Measurements from ENCODE around the gene HSPA9.

HSPA9 gene

DNA sequence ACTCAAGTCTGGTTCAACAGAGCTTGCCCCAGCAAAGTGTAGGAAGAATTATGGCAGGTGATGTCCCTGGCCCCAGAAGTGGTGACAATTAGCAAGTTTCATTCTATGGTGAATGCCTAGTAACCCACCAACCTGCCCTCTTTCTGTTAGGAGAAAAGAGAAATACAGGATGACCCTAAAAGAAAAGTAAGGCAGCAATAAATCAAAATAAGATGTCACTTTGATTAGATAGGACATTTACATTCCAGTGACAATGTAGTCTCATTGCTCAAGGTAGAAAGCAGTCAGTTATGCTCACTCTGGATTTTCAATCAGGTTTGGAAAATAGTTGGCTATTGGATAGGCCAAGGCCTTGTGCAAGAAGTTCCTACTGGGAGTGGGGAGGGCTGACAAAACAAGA lies 5.6 kb upstream of the HSPA9 start:
- no peaks in the 10 kb centered on the region for H3K27me3 ChIP-seq (ENCODE audit: low read depth)
- peaks cover 5% of the 10 kb centered on the region for H3K4me1 ChIP-seq
- no peaks in the 10 kb centered on the region for H3K9me3 ChIP-seq
- H3K36me3 ChIP-seq (replicated peaks): no peaks in the 10 kb centered on the region
- DNase-seq (ENCODE audit: low spot score in 2 of 2): no peak
- H3K4me3 ChIP-seq: no peak overlapping the region
- in situ Hi-C loops (cut with MboI; ENCODE audit: low sequenced_read_pairs): no loop called here

DNA sequence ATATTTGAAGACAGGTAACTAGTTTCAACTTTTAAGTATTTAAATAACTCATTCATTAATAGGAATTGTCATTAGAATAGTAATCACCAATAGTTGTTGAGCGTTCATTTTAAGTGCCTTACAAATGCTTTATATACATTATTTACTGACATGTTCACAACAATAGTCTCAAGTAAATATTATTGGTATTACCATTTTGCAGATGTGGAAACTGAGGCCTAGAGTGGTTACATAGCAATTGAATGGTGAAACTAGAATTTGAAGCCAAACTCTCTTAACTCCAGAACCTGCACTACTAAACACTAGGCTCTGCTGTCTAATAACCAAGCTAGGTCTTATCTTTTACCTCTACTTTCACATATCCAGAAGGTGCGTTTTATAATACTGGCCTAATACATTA lies 4.8 kb upstream of the HSPA9 start:
- Histone ChIP-seq H3K4me1 (peaks cover 5% of the 10 kb centered on the region), H3K27me3 (ENCODE audit: low read depth) (no peaks in the 10 kb centered on the region), H3K4me3 (no peak overlapping the region), H3K9me3 (no peaks in the 10 kb centered on the region), H3K36me3 (replicated peaks) (peaks cover 2% of the 10 kb centered on the region)
- in situ Hi-C loops (cut with MboI; ENCODE audit: low sequenced_read_pairs): no loop called here
- no peak for DNase-seq (ENCODE audit: low spot score in 2 of 2)

DNA sequence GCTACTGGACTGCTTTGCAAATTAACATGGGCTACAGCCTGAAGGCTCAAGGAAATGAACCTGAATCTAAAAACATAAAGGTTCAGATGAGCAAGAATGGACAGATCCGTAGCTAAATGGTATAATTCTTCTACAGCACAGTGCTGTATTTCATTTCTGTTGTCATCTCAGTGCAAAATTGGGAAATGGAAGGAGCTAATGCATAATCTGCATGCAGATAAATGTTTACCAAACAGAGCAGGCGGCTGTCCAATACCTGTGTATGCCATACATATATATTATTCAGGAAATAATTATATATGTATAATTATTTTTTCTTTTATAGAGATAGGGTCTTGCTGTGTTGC lies 4.3 kb upstream of the HSPA9 start:
- H3K4me3 ChIP-seq: no peak overlapping the region
- H3K36me3 ChIP-seq (replicated peaks): peaks cover 7% of the 10 kb centered on the region
- H3K4me1 ChIP-seq: peaks cover 5% of the 10 kb centered on the region
- no peak for DNase-seq (ENCODE audit: low spot score in 2 of 2)
- H3K9me3 ChIP-seq: no peaks in the 10 kb centered on the region
- in situ Hi-C loops (cut with MboI; ENCODE audit: low sequenced_read_pairs): loop anchor here (10.0 kb wide), 1 partner anchor 695 kb away; no protein-coding TSS in a partner anchor
- H3K27me3 ChIP-seq (ENCODE audit: low read depth): no peaks in the 10 kb centered on the region

DNA sequence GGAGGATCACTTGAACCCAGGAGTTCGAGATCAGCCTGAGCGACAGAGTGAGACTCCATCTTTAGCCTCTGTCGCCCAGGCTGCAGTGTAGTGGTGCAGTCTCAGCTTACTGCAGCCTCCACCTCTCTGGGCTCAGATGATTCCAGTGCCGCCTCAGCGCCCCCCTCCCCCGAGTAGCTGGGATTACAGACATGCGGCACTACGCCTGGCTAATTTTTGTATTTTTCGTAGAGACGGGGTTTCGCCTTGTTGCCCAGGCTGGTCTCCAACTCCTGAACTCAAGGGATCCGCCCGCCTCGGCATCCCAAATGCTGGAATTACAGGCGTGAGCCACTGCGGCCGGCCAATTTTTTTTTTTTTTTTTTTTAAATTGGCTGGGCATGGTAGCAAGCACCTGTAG lies 2.3 kb upstream of the HSPA9 start:
- in situ Hi-C loops (cut with MboI; ENCODE audit: low sequenced_read_pairs): loop anchor here (10.0 kb wide), 1 partner anchor 697 kb away; no protein-coding TSS in a partner anchor
- Histone ChIP-seq H3K9me3 (no peaks in the 10 kb centered on the region), H3K27me3 (ENCODE audit: low read depth) (no peaks in the 10 kb centered on the region), H3K4me1 (peaks cover 8% of the 10 kb centered on the region), H3K36me3 (replicated peaks) (peaks cover 24% of the 10 kb centered on the region), H3K4me3 (no peak overlapping the region)
- no peak for DNase-seq (ENCODE audit: low spot score in 2 of 2)

DNA sequence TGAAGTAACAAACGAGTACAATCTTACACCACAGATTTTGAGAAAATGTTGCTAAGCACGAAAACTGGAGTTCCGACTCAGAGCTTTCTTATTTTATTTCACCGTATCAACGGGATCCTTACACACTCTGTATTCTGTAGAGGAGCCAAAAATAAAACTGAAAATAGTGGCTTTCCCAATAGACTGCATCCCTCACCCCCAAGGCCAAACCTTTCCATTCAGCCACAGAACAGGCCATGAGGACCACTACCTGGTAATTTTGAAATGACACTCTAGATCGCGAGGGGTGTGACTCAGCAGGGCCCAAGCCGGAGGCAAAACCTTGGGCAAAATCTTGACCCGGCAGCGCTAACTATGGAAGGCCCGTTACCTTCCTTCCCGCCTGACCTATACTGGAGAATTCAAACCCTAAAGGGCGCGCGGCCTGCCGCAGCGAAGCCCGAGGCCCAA lies 432 bp downstream of the HSPA9 start:
- in situ Hi-C loops (cut with MboI; ENCODE audit: low sequenced_read_pairs): loop anchor here (10.0 kb wide), 1 partner anchor 700 kb away; no protein-coding TSS in a partner anchor

DNA sequence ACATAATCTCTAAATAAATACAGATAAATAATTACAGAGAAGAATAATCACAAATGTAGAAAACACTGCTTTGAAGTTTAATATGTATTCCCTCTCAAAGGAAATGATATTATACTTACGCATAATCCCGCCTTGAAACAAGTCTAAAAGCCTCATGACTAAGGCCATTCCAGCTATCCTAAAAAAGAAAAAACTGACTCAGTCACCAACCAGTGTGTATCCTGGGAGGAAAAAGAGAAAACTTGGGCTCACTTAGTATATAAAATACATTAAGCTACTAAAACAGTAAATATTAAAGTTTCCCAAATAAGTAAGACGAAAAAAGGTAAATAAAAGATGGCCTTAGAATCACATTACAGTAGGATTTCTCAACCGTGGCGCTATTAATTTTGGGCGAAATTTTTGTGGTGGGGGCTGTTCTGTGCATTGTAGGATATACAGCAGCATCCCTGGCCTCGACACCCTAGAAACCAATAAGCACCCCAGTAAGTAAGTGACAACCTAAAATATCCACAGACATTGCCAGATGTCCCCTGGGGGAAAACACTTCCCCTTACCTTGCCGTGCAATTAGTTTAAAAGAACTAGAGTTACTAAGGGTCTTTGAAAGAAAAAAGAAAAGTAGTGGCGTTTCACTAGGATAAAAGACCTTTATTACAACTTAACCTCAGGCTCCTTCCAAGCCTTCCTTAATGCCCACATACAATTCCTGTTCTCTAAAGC lies 1.1 kb downstream of the HSPA9 start:
- no peak for DNase-seq (ENCODE audit: low spot score in 2 of 2)
- H3K9me3 ChIP-seq: no peaks in the 10 kb centered on the region

More for the DNA sequence above, 432 bp downstream of the HSPA9 start:
- DNase-seq (ENCODE audit: low spot score in 2 of 2): no peak
- H3K36me3 ChIP-seq (replicated peaks): peaks cover 49% of the 10 kb centered on the region
- H3K9me3 ChIP-seq: no peaks in the 10 kb centered on the region
- no peaks in the 10 kb centered on the region for H3K27me3 ChIP-seq (ENCODE audit: low read depth)
- H3K4me1 ChIP-seq: peaks cover 10% of the 10 kb centered on the region
- peak overlapping the region; percentile 94 for H3K4me3 ChIP-seq

DNA sequence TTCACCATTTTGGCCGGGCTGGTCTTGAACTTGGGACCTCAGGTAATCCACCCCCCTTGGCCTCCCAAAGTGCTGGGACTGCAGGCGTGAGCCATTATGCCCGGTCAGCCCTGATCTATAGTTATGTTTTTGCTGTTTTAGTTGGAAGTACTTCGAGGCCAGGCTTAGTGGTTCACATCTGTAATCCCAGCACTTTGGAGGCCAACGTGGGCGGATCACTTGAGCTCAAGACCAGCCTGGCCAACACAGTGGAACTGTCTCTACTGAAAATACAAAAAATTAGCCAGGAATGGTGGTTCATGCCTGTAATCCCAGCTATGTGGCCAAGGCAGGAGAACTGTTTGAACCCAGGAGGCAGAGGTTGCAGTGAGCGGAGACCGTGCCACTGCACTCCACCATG lies 2.0 kb downstream of the HSPA9 start:
- H3K4me3 ChIP-seq: no peak overlapping the region
- in situ Hi-C loops (cut with MboI; ENCODE audit: low sequenced_read_pairs): loop anchor here (10.0 kb wide), 1 partner anchor 702 kb away; no protein-coding TSS in a partner anchor
- no peak for DNase-seq (ENCODE audit: low spot score in 2 of 2)
- H3K9me3 ChIP-seq: no peaks in the 10 kb centered on the region
- H3K36me3 ChIP-seq (replicated peaks): peaks cover 64% of the 10 kb centered on the region
- H3K4me1 ChIP-seq: peaks cover 10% of the 10 kb centered on the region
- no peaks in the 10 kb centered on the region for H3K27me3 ChIP-seq (ENCODE audit: low read depth)

More for the DNA sequence above, 1.1 kb downstream of the HSPA9 start:
- Histone ChIP-seq H3K4me1 (peaks cover 10% of the 10 kb centered on the region), H3K4me3 (peak overlapping the region; percentile 94), H3K27me3 (ENCODE audit: low read depth) (no peaks in the 10 kb centered on the region), H3K36me3 (replicated peaks) (peaks cover 55% of the 10 kb centered on the region)
- in situ Hi-C loops (cut with MboI; ENCODE audit: low sequenced_read_pairs): loop anchor here (10.0 kb wide), 1 partner anchor 701 kb away; no protein-coding TSS in a partner anchor

DNA sequence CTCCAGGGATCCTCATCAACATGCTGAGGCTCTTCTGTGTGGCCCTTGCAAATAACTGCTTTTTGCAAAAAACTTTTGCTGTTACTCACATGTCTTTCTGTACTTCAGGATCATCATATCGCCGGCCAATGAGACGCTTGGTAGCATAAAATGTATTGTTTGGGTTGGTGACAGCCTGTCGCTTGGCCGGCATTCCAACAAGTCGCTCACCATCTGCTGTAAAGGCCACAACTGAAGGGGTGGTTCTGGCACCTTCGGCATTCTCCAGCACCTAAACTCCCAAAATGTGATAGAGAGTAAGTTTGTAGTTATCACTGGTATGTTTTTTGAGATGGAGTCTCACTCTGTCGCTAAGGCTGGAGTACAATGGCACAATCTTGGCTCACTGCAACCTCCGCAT lies 4.3 kb downstream of the HSPA9 start:
- Histone ChIP-seq H3K4me3 (no peak overlapping the region), H3K4me1 (peaks cover 6% of the 10 kb centered on the region), H3K9me3 (no peaks in the 10 kb centered on the region), H3K27me3 (ENCODE audit: low read depth) (no peaks in the 10 kb centered on the region), H3K36me3 (replicated peaks) (peaks cover 87% of the 10 kb centered on the region)
- DNase-seq (ENCODE audit: low spot score in 2 of 2): no peak
- in situ Hi-C loops (cut with MboI; ENCODE audit: low sequenced_read_pairs): loop anchor here (10.0 kb wide), 1 partner anchor 704 kb away; no protein-coding TSS in a partner anchor

DNA sequence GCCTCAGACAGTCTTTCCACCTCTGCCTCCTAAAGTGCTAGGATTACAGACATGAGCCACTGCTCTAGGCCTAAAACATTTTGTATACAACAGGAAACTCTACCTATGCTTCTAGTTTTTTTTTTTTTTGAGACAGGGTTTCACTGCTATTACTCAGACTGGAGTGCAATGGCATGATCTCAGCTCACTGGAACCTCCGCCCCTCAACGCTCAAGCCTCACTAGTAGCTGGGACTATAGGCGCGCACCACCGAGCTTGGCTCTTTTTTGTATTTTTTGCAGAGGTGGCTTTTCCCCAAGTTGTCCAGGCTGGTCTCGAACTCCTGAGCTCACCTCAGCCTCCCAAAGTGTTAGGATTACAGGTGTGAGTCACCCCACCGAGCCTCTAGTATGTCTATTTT lies 5.4 kb downstream of the HSPA9 start:
- in situ Hi-C loops (cut with MboI; ENCODE audit: low sequenced_read_pairs): loop anchor here (10.0 kb wide), 1 partner anchor 705 kb away; no protein-coding TSS in a partner anchor
- peaks cover 5% of the 10 kb centered on the region for H3K4me1 ChIP-seq
- no peak for DNase-seq (ENCODE audit: low spot score in 2 of 2)

DNA sequence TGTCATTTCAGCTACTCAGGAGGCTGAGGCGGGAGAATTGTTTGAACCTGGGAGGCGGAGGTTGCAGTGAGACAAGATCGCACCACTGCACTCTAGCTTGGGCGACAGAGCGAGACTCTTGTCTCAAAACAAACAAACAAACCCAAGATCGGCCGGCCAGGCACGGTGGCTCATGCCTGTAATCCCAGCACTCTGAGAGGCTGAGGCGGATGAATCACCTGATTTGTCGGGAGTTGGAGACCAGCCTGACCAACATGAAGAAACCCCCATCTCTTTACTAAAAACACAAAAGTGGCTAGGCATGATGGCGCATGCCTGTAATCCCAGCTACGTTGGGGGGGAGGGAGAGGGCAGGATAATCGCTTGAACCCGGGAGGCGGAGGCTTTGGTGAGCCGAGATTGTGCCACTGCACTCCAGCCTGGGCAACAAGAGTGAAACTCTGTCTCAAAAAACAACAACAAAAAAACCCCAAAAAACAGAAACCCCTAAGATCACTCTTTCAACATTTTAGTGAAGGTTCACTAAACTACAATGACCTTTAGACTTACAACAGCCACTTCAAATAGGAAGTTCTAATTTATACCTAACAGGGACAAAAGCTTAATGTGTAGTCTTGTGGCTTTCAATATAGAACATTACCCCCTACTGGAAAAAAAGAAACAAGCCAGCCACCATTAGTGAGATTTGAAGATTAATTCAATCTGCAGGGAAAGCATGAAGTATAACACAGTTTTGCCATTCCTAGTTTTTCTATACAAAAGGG lies 7.0 kb downstream of the HSPA9 start:
- in situ Hi-C loops (cut with MboI; ENCODE audit: low sequenced_read_pairs): no loop called here
- Histone ChIP-seq H3K36me3 (replicated peaks) (peaks cover 96% of the 10 kb centered on the region), H3K4me1 (peaks cover 5% of the 10 kb centered on the region), H3K27me3 (ENCODE audit: low read depth) (no peaks in the 10 kb centered on the region), H3K4me3 (no peak overlapping the region), H3K9me3 (no peaks in the 10 kb centered on the region)
- no peak for DNase-seq (ENCODE audit: low spot score in 2 of 2)

More for the DNA sequence above, 5.4 kb downstream of the HSPA9 start:
- Histone ChIP-seq H3K36me3 (replicated peaks) (peaks cover 93% of the 10 kb centered on the region), H3K4me3 (no peak overlapping the region), H3K9me3 (no peaks in the 10 kb centered on the region), H3K27me3 (ENCODE audit: low read depth) (no peaks in the 10 kb centered on the region)

DNA sequence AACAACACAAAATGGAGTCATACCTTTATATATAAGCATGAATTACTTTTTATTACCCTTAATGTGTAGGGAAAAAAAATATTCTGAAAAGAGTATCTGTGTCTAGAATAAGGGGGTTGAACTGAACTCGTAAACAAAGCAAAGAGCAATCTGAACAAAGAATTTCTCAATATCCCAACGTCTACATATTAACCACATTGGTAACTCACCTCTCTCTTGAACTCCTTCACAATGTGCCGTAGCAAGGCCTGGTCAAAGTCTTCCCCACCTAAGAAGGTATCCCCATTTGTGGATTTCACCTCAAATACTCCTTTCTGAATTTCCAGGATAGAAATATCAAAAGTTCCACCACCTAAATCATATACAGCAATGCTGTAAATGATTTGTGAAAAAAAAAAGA lies 8.4 kb downstream of the HSPA9 start:
- Histone ChIP-seq H3K36me3 (replicated peaks) (peaks cover 95% of the 10 kb centered on the region), H3K4me1 (no peaks in the 10 kb centered on the region), H3K4me3 (no peak overlapping the region), H3K27me3 (ENCODE audit: low read depth) (no peaks in the 10 kb centered on the region), H3K9me3 (no peaks in the 10 kb centered on the region)
- no peak for DNase-seq (ENCODE audit: low spot score in 2 of 2)
- in situ Hi-C loops (cut with MboI; ENCODE audit: low sequenced_read_pairs): no loop called here

DNA sequence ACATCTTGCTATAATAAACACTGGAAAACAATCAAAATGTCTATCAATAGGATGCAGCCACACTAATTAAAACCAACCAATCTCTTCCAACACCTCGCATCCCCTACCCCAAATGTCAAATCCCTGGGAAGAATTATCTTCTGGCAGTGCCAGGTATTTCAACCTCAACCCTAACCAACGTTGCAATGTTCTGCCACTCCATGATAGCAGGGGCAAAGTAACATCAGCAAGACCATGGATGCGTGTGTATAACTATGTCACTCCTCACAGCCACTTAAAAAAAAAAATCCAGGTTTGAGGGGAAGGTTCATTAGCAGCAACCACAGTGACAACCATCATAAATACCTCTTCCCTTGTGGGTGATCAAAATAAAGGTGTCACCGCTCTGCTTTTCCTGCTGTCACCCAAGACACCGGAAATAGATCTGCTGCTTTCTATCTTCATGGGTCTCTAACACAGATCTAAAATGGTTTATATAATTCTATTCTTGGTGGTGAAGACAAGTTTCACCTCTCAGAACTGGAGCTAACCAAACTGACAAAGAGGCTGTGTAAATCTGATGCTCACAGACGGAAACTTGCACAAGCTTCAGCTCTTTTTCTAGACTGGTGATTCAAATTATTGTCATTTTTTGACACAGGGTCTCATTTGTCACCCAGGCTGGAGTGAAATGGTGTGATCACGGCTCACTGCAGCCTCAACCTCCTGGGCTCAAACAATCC lies 9.9 kb downstream of the HSPA9 start:
- DNase-seq (ENCODE audit: low spot score in 2 of 2): no peak
- H3K9me3 ChIP-seq: no peaks in the 10 kb centered on the region
- H3K4me3 ChIP-seq: no peak overlapping the region
- H3K27me3 ChIP-seq (ENCODE audit: low read depth): no peaks in the 10 kb centered on the region
- in situ Hi-C loops (cut with MboI; ENCODE audit: low sequenced_read_pairs): no loop called here
- H3K36me3 ChIP-seq (replicated peaks): peaks cover 97% of the 10 kb centered on the region
- H3K4me1 ChIP-seq: no peaks in the 10 kb centered on the region

DNA sequence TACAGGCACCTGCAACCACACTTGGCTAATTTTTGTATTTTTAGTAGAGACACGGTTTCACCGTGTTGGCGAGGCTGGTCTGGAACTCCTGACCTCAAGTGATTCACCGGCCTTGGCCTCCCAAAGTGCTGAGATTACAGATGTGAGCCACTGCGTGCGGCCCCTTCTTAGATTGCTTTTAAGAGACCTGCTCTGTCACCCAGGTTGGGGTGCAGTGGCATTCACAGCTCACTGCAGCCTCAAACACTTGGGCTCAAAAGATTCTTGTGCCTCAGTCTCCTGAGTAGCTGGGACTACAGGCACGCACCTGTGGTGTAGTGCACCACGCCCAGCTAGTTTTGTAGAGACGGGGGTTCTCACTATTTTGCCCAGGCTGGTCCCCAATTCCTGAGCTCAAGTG lies 11.0 kb downstream of the HSPA9 start:
- peaks cover 97% of the 10 kb centered on the region for H3K36me3 ChIP-seq (replicated peaks)
- no peak for DNase-seq (ENCODE audit: low spot score in 2 of 2)
- no peaks in the 10 kb centered on the region for H3K4me1 ChIP-seq
- in situ Hi-C loops (cut with MboI; ENCODE audit: low sequenced_read_pairs): no loop called here
- no peak overlapping the region for H3K4me3 ChIP-seq
- H3K9me3 ChIP-seq: no peaks in the 10 kb centered on the region
- H3K27me3 ChIP-seq (ENCODE audit: low read depth): no peaks in the 10 kb centered on the region
